Measurements from ENCODE around the gene FAM200C.
"Not testable (repeated sequence)": the region's sequence is repeated elsewhere in the genome, so short reads cannot be mapped to it uniquely, and the experiment has no call there.

FAM200C gene

DNA sequence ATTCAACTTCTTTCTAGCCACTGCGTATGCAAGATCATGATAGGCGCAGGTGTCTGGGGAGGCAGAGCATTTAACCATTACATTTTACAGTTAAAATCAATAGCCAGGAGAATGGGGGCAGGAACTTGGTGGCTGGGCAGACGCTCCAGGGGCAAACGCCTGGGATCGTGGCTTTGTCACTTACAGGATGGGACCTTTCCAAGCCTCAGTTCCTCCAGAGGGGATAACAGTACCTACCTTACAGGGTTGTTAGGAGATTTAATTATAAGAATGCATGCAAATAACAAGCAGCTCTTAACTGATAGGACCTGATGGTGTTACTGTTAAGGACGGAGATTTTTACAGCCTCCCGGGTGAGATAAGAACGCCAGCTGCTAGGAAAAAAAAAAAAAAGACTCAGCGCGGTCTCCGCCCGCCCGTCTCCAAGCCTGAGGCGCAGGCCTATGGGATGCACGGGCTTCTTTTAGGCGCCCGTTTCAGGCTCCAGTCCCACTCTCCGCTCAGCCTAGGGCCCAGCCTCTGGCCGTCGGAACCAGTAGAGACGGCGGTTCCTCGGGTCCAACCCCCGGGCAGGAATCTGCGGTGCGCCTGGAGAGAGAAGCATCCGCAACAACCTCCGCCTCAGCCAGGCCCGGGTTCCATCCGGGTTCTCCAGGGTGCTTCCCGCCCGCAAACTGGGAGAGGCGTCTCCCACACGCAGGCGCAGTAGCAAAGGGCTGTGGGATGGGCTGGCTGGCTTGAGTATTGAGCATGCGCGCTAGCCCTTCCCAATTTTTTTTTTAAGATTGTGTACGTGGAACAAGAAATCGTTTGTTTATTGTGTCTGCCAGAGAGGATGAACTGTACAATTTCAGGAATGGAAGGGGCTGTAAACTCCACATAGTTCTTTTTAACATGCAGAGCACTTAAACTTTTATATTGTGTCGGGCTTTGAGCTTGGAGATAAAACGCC is at the start of gene FAM200C:
FAM200C (minus strand) TSS at position 653 of the 952 bp plus-strand sequence. CDS start 4,564 bp downstream, outside the sequence.
- DNase-seq, result peak; percentile 80 to 89

DNA sequence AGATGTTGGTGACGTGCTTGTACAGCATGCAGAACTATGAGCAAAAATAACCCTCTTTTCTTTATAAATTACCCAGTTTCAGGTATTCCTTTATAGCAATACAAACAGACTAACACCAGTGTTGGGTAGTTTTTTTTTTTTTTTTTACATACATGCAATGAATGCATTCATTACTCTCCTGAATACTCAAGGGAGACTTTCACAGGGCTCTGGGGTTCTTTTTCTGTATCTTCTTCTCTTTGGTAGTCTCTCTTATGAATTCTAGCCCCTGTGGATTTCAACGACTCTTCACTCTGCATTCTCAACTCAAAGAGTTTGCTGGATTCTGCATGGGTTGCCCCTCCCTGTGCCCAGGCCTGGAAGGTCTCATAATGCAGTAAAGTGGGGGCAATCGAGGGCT is 49.6 kb upstream of the FAM200C start:
- DNase-seq, result no peak

DNA sequence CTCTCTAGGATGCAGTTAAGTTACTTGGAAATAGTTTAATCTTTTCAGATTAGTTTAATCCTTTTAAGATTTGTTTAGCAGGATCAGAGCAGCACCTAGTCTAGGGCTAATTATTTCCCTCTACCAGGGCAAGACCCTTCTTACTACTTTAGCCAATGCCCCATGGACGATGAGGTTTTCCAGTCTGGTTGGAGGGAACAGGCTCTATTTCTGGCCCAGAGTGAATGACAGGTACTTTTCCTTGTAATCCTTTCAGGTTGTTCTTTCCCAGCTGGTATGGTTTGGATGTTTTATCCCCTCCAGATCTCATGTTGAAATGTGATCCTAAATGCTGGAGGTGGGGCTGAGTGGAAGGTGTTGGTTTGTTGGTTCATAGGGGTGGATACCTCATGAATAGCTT is 49.0 kb upstream of the FAM200C start:
- no peak for DNase-seq

DNA sequence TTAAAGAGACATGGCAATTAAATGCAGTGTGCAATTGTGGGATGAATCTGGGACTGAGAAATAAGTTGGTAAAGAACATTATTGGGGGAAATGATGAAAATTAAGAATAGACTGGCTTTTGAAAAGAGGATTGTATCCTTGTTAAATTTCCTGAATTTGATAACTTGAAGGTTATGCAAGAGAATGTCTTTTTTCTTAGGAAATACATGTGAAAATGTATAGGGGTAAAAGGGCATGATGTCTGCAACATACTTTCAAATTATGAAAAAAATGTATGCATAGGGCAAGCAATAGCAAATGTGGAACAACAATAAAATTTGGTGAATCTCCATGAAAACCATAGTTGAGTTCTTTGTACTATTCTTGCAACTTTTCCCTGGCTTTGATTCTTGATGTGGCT is 45.9 kb upstream of the FAM200C start:
- DNase-seq, result no peak

DNA sequence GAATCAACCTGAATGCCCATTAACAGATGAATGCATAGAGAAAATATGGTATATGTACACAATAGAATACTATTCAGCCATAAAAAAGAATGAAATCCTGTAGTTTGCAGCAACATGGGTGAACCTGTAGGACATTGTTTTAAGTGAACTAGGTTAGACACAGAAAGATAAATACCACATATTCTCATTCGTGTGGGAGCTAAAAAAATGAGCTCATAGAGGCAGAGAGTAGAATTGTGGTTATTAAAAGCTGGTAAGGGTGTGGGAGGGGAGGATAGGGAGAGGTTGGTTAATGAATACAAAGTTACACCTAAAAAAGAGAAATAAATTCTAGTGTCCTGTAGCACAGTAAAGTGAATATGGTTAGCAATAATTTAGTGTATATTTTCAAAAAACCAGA is 45.3 kb upstream of the FAM200C start:
- DNase-seq, result no peak

DNA sequence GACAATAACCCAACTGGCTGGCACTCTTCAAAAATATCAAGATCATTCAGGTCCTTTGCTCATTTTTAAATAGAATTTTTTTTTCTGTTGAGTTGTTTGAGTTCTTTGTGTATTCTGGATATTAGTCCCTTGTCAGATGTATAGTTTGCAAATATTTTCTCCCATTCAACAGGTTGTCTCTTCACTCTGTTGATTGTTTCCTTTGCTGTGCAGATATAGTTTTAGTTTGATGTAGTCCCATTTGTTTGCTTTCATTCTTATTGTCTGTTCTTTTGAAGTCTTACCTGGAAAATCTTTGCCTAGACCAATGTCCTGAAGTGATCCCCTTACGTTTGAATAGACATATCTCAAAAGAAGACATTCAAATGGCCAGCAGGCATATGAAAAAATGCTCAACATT is 44.6 kb upstream of the FAM200C start:
- DNase-seq, result no peak

DNA sequence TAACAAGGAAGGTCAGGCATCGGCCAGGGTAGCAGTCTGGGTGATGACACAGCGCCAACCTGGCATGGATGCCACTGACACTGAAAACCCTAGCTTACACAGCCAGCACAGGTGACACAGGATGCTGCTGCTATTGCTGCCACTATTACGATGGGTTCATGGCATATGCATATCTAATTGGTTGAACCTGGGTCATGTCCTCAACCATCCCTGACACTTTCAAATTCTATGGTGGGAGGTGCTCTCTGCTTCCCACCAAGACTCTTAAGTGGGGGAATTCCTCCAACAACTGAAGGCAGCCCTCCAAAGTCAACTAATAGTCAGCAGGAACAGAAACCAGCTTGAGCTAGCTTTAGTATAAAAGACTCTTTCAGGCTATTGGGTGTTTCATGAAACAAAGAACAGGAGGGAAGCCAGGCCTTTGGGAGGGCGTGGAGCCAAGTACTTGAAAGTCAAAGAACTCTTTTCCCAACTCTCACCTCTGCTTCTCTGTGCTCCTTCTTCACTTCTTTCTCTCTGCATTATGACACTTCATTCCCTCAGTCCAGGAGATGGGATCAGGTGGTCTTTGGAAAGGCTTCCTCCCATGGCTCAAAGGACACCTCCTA is 43.1 kb upstream of the FAM200C start:
- no peak for DNase-seq

DNA sequence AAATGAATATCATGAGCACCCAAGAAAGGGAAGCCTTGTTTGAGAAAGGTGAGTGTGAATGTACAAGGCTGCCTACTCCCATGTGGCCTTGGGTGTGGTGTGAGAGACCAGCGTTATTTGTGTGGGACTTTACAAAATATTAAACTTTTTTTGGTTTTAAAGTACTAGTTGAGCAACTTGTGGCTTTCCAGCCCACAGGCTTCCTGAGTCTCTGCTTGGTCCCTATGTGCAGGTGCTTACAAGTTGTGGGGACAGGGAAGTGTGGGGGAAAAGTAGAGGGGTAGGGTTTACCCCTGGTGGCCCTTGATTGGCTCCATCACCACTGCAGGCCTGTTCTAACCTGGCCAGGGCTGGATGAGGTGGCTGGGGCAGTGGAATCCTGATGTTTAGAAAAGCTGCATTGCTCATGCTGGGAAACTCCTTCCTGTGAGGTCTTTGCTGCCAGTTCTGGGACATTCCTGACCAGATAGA is 41.5 kb upstream of the FAM200C start:
- no peak for DNase-seq

DNA sequence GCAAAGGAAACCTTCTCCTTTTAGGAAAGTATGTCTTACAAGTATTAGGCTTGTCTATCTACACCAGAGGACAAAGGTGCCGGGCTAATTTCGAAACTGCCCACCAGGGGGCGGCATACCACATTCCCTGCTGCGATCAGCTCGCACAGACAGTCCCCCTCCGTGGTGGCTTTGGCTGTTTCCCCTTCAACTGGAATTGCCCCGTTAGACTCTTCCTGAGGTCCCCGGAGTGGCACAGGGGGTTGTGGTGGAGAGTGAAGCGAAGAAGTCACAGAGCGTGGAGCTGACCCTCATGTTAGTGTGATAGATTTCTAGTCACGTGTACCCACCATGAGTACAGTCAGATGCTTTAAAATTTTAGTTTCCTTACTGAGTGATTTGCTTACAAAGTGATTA is 39.3 kb upstream of the FAM200C start:
- peak; percentile 44 to 64 for DNase-seq

DNA sequence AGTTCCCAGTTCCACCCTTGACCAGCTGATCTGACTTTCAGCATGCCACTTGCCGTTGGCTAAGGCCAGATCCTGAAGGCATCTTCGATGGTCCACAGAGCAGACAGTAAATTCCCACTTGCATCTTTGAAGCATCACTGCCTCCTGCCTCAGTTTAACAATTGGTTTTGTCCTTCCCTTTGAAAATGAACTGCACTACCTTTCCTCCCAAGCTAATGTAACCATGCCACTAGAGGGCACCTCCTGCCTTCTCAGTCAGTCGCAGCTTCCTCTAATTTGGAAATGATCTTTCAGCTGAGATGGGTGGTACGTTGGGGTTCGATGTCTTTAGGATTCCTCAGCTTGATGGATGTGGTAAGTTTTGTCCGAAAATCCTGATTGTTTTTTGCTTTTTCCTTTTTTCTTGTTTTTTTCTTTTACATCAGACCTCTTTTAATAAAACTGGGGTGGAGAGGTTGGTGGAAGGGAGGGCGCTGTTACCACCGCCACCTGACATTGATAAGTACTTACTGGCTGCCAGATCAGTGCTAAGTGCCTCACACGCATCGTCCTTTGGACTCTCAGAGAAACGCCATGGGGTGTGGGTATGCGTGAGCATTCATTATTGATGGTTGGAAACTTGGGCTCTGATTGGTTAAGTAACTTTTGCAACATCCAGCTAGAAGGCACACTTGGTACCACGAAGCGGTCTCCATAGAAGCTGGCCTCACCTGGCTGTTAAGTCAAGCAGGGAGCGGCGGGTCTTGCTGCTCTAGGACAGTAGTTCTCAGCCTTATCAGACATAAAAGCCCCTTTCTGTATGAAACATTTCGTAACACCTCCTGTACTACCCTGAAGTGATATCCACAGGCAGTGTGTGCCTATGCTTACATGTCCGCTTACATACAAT is 38.7 kb upstream of the FAM200C start:
- DNase-seq, result peak; percentile 48 to 64

DNA sequence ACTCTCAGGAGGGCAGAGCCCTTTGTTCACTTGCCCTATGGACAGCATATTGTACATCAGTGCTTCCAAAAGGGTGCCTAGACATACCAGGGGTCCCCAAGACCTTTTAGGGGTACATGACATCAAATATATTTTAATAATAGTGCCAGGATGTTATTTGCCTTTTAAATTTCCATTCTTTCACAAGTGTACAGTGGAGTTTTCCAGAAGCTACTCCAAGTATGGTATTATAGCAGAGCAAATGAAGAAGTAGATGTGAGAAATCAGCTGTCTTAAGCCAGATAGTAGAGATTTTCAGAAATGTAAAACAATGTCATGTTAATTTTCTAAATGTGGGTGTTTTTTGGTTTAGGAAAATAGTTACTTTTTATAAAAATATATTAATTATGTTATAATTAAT is 37.4 kb upstream of the FAM200C start:
- DNase-seq, result no peak

DNA sequence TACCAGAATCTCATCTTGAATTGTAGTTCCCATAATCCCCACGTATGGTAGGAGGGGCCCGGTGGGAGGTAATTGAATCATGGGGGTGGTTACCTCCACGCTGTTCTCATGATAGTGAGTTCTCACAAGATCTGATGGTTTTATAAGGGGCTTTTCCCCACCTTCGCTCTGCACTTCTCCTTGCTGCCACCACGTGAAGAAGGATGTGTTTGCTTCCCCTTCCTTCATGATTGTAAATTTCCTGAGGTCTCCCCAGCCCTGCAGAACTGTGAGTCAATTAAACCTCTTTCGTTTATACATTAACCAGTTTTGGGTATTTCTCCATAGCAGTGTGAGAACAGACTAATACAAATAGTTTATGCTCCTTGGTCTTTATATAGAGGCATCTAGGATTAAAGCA is 36.8 kb upstream of the FAM200C start:
- not testable (repeated sequence) for DNase-seq

DNA sequence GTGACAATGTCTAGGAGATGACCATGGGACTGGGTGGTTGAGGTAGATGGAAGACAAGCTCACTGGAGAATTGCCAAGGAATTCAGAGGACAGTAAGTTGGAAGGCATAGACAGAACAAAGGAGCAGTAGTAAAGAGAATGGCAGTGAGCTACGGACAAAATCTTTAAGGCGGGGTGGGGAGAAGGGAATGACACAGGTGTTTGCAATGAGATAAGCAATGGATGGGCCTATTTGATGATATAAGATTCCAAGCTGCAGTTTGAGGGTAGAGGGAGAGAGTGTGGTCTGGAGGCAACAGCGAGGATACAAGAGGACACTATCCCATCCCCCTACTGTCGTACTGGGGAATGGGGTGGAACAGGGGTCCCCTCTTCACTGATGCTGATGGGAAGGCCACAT is 36.2 kb upstream of the FAM200C start:
- no peak for DNase-seq

DNA sequence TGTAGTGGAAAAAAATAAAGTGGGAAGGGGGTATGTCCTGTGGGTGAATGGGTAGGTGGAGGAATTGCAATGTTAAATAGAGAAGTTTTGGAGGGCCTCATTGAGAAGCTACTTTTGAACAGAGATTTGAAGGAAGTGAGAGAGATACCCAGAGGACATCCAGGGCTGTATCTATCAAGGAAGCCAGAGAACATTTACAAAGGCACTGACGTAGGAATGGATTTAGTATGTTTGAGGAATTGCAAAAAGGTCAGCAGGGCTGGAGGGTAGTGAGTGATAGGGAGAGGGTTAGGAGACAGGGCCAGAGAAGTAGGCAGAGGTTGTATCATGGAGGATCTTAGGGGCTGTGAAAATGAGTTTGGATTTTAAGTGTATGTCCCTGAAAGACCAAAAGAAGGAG is 35.7 kb upstream of the FAM200C start:
- DNase-seq, result no peak

DNA sequence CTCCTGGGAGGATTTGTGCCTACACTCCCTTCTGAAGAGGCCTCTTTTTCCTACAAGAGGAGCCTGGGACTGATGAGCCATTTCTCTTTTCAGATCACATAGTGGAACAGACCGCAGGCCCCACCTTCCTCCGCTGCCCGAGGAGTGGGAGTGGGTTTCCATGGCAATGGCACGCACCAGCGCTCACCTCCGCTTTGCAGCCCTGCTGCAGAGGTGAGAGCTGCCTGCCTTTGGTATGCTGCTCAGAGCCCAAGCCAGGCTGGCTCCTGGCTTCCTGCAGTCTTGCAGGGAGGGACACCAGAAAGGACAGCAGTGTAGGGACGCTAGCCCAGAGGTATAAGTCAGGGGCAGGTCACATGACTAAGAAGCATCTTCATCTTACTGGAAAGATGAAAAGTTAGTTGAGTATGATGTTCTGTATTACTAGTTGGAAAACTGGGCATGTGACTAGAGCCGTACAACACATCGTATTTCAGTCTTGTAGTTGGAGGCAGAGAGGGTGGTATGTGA is 34.2 kb upstream of the FAM200C start:
- peak; percentile 17 to 44 for DNase-seq

DNA sequence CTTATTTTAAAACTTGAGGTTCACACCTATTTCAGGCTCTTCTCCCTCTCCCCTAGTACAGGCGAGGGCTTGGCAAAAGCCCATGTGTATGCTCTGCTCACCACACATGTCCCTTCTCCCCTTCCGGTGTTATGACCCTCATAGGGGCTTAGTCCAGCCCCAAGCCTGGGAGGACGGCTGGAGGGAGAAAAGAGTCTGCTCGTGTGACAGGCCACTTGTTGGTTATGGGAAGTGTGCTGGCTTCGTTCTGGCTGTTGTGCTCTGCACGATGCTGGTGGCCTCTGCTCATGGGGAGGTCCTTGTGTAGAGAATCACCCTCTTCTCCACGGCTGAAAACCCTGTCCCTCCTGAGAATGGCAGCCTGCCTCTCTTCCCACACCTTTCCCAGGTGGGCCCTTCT is 32.9 kb upstream of the FAM200C start:
- DNase-seq, result no peak

DNA sequence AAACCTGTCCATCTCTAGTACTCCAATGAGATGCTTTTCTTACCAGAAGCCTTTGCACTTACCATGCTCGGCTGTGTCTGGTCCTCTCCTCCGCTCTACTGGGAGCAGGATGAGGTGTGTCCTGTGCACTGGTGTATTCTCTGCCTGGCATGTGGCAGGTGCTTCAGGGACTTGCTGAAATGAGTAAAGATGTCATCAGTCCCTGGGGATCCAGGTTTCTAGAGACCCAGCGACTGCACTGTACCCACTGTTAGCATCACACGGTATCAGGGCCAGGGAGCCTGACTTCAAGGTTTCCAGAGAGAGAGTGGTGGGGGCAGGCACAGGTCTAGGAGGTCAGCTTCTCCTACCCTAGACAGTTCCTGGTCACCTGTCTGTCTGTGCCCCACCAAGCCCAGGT is 32.3 kb upstream of the FAM200C start:
- no peak for DNase-seq

DNA sequence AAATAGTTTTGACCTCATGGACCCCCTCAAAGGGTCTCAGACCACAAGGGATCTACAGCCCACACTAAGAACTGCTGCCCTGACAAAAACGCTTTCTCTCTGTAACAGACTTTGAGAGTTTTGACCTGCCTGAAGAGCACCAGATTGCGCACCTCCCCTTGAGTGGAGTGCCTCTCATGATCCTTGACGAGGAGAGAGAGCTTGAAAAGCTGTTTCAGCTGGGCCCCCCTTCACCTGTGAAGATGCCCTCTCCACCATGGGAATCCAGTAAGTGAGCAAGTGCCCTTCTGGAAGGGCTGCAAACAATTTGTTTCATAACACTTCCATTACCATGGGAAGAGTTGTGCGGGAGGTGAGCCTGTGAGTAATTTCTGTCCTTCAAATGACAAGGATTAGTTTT is 27.8 kb upstream of the FAM200C start:
- DNase-seq, result no peak

DNA sequence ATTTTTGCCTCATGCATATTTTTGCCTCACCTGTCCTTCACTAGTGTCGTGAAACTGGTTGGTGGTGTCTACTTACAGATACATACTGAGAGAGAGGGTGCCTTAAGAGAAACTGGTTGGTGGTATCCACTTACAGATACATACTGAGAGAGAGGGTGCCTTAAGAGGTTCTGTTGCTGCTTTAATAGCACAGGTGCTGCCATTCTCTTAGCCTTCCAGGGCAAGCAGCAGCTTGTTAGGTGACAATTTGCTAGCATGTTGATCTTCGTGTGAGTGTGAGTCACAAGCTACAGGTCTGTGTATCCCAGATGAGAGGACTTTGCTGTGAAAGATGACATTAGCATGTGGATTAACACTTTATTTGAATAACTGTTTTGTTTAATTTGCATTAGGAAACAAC is 23.2 kb upstream of the FAM200C start:
- peak in 1 of 2 experiments; percentile 11 for DNase-seq

DNA sequence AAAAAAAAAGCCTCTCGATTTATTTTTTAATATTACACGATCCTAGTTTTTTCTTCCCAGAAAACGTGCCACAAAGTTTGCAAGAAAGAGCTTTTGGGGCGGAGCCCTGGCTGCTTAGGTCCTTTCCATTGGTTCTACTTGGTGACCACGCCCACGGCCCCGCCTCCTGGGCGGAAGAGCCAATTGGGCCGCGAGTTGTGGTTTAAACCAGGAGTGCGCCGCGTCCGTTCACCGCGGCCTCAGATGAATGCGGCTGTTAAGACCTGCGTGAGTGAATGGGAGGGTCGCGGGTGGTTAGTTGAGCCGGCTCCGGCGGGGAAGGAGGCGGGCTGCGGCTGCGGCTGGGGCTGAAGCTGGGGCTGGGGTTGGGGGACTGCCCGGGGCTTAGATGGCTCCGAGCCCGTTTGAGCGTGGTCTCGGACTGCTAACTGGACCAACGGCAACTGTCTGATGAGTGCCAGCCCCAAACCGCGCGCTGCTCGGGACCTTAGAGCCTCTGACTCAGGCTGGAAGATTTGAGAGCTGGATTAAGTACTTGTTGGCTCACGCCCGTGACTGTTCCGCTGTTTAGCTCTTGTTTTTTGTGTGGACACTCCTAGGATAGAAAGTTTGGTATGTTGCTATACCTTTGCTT is 21.9 kb upstream of the FAM200C start, which contains the start of gene PTTG1:
PTTG1 (plus strand) TSS at position 231 of the 634 bp plus-strand sequence. CDS start 458 bp downstream, outside the sequence.
- peak; percentile 94 to 97 for DNase-seq

DNA sequence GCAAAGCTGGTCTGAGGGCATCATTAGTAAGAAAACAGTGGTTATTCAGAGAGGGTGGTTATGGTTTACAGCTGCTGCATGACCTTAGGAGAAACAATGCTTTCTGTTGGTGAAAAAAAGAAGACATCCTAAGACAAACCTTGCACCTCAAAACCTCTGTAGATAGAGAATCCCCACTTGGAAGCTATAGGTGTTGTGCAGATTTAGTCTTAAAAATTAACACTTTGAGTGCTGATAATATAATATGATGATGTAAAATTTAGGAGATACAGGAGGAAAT is 20.4 kb upstream of the FAM200C start:
- DNase-seq, result peak in 1 of 2 experiments; percentile 12
